ENCODE measurements around the gene CYP4F3. TPM values are rescaled to one million over a fixed set of nuclear protein-coding genes. Genes with fewer than 3 reads are reported as not detected.
"Not testable (repeated sequence)": the region's sequence is repeated elsewhere in the genome, so short reads cannot be mapped to it uniquely, and the experiment has no call there.

CYP4F3 gene
- total RNA-seq, 1 experiment from 2014 or later, result 0.10 TPM

DNA sequence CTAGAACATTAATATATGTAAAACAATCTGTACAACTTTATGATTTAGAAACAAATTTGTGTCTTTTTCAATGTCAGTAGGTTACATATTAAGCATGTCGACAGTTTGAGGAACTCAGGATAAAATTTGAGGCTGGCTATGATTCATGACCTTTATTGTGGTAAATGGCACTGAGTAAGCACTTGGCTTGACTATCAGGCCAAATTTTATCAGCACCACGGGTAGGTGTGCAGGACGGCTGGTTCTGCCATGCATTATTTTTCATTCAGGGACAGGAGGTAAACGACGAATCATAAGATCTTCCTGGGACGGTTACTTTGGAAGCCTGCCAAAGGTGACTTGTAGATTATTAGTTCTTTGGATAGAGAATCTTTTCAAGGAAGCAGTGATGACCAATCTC, 45.6 kb upstream of the CYP4F3 start:
- no peak for ATAC-seq
- Histone ChIP-seq H3K27ac (ENCODE audit: low read length) (no peak overlapping the region), H3K4me1 (ENCODE audit: control insufficient read depth, insufficient read depth, low read length) (no peaks in the 10 kb centered on the region), H3K36me3 (ENCODE audit: control insufficient read depth, insufficient read depth, low read length) (no peaks in the 10 kb centered on the region), H3K9me3 (ENCODE audit: control insufficient read depth, insufficient read depth, low read depth, low read length) (no peaks in the 10 kb centered on the region), H3K4me3 (ENCODE audit: low read depth in 2 of 2, low read length in 2 of 2) (no peak overlapping the region), H3K27me3 (ENCODE audit: control insufficient read depth, insufficient read depth, low read length) (no peaks in the 10 kb centered on the region; the same call in 1 of the 2 replicates)
- no peak for DNase-seq (ENCODE audit: low read depth, low spot score)
- CTCF ChIA-PET, result no interaction called here
- TF ChIP-seq, protein P1, sequence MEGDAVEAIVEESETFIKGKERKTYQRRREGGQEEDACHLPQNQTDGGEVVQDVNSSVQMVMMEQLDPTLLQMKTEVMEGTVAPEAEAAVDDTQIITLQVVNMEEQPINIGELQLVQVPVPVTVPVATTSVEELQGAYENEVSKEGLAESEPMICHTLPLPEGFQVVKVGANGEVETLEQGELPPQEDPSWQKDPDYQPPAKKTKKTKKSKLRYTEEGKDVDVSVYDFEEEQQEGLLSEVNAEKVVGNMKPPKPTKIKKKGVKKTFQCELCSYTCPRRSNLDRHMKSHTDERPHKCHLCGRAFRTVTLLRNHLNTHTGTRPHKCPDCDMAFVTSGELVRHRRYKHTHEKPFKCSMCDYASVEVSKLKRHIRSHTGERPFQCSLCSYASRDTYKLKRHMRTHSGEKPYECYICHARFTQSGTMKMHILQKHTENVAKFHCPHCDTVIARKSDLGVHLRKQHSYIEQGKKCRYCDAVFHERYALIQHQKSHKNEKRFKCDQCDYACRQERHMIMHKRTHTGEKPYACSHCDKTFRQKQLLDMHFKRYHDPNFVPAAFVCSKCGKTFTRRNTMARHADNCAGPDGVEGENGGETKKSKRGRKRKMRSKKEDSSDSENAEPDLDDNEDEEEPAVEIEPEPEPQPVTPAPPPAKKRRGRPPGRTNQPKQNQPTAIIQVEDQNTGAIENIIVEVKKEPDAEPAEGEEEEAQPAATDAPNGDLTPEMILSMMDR (IDR thresholded peaks at IDR 0.05), result no peak
- TF ChIP-seq REST (IDR thresholded peaks at IDR 0.05; ENCODE audit: insufficient read depth in 1 of 2, low read depth in 2 of 2, low read length in 1 of 2) (no peak), TCF7L2 (IDR thresholded peaks at IDR 0.05; ENCODE audit: low read depth, low read length) (no peak), SIN3A (IDR thresholded peaks at IDR 0.05; ENCODE audit: borderline replicate concordance, insufficient read depth, low read depth, low read length) (no peak), POLR2AphosphoS5 (IDR thresholded peaks at IDR 0.05; ENCODE audit: low read depth, low read length) (no peak)
- in situ Hi-C loops (cut with HindIII; ENCODE audit: low pct_unique_long_range_greater_than_20kb, low sequenced_read_pairs), result no loop called here
- intact Hi-C loops (cut with micrococcal nuclease; ENCODE audit: unreplicated experiment), result no loop called here
- BruUV-seq (replicated peaks), result no TSS peak
- POLR2A ChIA-PET, result no interaction called here

DNA sequence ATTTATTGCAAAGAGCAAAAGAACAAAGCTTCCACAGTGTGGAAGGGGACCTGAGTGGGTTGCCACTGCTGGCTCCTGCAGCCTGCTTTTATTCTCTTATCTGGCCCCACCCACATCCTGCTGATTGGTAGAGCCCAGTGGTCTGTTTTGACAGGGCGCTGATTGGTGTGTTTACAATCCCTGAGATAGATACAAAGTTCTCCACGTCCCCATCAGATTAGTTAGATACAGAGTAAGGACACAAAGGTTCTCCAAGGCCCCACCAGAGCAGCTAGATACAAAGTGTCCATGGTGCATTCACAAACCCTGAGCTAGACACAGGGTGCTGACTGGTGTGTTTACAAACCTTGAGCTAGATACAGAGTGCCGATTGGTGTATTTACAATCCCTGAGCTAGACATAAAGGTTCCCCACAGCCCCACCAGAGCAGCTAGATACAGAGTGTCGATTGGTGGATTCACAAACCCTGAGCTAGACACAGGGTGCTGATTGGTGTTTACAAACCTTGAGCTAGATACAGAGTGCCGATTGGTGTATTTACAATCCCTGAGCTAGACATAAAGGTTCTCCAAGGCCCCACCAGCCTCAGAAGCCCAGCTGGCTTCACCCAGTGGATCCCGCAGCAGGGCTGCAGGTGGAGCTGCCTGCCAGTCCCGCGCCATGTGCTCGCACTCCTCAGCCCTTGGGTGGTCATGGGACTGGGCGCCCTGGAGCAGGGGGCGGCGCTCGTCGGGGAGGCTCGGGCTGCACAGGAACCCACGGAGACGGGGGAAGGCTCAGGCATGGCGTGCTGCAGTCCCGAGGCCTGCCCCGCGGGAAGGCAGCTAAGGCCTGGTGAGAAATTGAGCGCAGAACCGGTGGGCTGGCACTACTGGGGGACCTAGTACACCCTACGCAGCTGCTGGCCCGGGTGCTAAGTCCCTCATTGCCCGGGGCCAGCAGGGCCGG, 32.4 kb upstream of the CYP4F3 start:
- intact Hi-C loops (cut with micrococcal nuclease; ENCODE audit: unreplicated experiment); POLR2A ChIA-PET; H3K4me3 ChIP-seq (ENCODE audit: low read depth in 2 of 2, low read length in 2 of 2); DNase-seq (ENCODE audit: low read depth, low spot score); H3K27ac ChIP-seq (ENCODE audit: low read length); CTCF ChIA-PET; in situ Hi-C loops (cut with HindIII; ENCODE audit: low pct_unique_long_range_greater_than_20kb, low sequenced_read_pairs); H3K27me3 ChIP-seq (ENCODE audit: control insufficient read depth, insufficient read depth, low read length); H3K36me3 ChIP-seq (ENCODE audit: control insufficient read depth, insufficient read depth, low read length); H3K9me3 ChIP-seq (ENCODE audit: control insufficient read depth, insufficient read depth, low read depth, low read length); H3K4me1 ChIP-seq (ENCODE audit: control insufficient read depth, insufficient read depth, low read length); ATAC-seq; BruUV-seq (replicated peaks): not testable (repeated sequence)

DNA sequence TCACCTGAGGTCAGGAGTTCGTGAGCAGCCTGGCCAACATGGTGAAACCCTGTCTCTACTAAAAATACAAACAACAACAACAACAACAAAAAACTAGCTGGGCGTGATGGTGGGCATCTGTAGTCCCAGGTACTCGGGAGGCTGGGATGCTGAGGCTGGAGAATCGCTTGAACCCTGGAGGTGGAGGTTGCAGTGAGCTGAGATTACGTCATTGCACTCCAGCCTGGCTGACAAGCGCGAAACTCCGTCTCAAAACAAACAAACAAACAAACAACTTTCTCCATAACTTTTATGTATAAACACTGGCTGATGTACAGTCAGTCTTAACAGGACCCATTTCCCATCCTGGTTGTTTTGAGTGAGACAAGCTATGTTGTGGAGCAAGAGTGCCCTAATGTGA, 31.4 kb upstream of the CYP4F3 start:
- H3K4me1 ChIP-seq (ENCODE audit: control insufficient read depth, insufficient read depth, low read length), result no peaks in the 10 kb centered on the region
- H3K9me3 ChIP-seq (ENCODE audit: control insufficient read depth, insufficient read depth, low read depth, low read length), result no peaks in the 10 kb centered on the region
- in situ Hi-C loops (cut with HindIII; ENCODE audit: low pct_unique_long_range_greater_than_20kb, low sequenced_read_pairs), result no loop called here
- H3K27me3 ChIP-seq (ENCODE audit: control insufficient read depth, insufficient read depth, low read length), result no peaks in the 10 kb centered on the region
- ChIA-PET CTCF (interaction anchor here (0.6 to 0.9 kb wide), 2 partner anchors 25 to 110 kb away, joined by 3 read pairs; no protein-coding TSS in a partner anchor), POLR2A (no interaction called here)
- no peak for ATAC-seq
- no peak overlapping the region for H3K27ac ChIP-seq (ENCODE audit: low read length)
- no TSS peak for BruUV-seq (replicated peaks)
- TF ChIP-seq SIN3A (IDR thresholded peaks at IDR 0.05; ENCODE audit: borderline replicate concordance, insufficient read depth, low read depth, low read length), result no peak
- TF ChIP-seq REST (IDR thresholded peaks at IDR 0.05; ENCODE audit: insufficient read depth in 1 of 2, low read depth in 2 of 2, low read length in 1 of 2), result no peak
- no peak for TF ChIP-seq TCF7L2 (IDR thresholded peaks at IDR 0.05; ENCODE audit: low read depth, low read length)
- TF ChIP-seq, protein P1 (IDR thresholded peaks at IDR 0.05), result no peak
- TF ChIP-seq POLR2AphosphoS5 (IDR thresholded peaks at IDR 0.05; ENCODE audit: low read depth, low read length), result no peak
- intact Hi-C loops (cut with micrococcal nuclease; ENCODE audit: unreplicated experiment), result no loop called here
- no peak for DNase-seq (ENCODE audit: low read depth, low spot score)
- no peak overlapping the region for H3K4me3 ChIP-seq (ENCODE audit: low read depth in 2 of 2, low read length in 2 of 2)
- no peaks in the 10 kb centered on the region for H3K36me3 ChIP-seq (ENCODE audit: control insufficient read depth, insufficient read depth, low read length)

Data from Panc1 (cell line).